HG03066 (cell line): ENCODE data around the gene FAM163B.

Experiments used
- ATAC-seq: cut with Tn5 transposase; IDR thresholded peaks from one replicate; pipeline ENCODE4 v1.9.1; 2021; ENCODE audit warnings: low read depth; ENCODE audit not compliant: unreplicated experiment

Gene FAM163B

DNA sequence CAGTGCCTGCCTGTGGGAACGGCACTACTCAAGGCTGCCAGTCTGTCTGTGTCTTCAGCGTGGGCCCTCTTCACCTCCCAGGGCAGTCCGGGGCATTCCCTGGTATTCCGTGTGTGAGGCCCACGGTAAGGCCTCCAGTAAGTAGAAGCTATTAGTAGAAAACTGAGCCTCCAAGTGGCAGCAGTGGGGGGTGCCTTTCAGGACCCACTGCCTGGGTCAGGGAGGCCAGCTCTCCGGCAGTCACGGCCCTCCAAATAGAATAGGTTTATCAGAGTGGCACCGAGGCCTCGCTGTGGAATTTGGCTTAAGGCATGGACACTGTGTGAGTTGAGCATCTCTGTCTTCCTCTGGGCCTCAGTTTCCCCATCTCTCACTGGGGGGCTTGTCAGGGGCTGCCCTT is 51.6 kb downstream of the FAM163B start:
- ATAC-seq = no peak

DNA sequence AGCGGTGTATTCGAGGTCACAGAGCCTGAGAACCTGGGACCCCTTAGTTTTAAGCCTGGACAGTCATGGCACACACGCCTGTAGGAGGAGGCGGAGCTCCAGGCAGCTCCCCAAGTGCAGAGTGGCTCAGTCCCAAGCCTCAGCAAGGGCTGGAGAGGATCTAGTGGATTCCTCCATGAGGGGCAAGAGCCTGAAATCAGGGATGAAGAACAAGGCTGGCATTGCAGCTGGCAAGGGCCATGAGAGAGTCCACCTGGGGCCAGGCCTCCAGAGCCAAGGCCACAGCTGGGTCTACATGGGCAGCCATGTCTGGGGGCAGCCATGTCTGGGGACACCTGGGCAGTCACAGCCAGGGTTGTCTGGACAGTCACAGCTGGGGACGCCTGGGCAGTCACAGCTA is 52.8 kb downstream of the FAM163B start:
- ATAC-seq = no peak

DNA sequence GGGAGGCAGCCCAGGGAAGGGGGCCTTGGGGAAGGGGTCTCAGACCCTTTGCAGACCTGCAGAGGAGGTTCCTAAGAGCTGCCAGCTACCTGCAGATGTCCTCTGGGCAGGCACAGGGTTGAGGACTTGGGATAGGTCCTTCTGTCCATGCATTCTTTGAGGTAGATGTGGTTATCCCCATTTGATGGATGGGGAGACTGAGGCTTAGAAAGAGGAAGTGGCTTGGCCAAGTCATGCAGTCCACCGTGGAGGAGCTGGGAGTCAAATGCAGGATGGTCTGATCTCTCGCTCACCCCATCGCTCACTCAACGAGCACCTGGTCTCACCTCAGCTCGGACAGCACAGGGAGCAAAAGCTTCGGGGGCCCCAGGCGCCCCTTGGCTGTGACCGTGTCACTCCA is 54.5 kb downstream of the FAM163B start:
- no peak for ATAC-seq

DNA sequence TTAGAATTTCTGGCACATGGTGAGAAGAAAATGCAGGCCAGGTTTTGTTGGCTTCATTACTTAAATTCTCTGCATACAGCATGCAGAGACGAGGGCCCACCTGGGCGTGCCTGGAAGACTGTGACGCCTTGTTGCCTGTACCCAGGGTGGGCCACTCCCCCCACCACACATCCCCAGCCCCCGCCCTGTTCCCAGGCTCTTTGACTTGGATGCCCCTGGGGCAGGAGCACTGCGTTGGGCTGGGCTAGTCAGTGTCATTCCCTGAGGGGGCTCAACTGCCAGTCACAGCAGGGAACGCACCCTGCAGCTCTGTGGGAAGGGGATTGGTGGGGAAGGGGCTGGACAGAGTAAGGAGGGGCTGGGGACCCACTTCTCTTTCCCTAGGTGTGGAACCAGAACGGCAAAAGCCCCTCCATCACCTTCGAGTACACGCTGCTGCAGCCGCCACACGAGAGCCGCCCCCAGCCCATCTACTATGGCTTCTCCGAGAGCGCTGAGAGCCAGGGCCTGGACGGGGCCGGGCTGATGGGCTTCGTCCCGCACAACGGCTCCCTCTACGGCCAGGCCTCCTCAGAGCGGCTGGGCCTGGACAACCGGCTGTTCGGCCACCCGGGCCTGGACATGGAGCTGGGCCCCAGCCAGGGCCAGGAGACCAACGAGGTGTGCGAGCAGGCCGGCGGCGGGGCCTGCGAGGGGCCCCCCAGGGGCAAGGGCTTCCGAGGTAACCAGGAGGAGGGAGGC is 55.0 kb downstream of the FAM163B start:
- no peak for ATAC-seq

DNA sequence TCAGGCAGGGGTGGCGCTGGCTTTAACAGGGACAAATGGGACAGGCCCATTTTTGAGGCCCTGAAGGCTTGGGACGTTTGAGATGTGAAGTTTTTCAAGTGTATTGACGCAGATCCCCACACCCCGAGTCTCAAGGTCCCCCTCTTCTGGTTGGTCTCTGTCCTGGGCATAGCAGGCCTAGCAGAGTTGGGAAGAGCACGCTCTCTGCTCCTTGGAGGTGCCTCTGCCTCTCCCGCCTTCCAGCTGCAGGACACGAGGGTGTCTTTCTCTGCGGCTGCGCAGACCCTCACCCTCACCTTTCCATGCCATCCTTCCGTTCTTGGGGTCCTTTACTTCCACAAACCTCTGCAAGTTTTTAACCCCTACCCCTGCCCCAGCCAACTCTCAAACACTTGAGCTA is 56.1 kb downstream of the FAM163B start:
- ATAC-seq = no peak

DNA sequence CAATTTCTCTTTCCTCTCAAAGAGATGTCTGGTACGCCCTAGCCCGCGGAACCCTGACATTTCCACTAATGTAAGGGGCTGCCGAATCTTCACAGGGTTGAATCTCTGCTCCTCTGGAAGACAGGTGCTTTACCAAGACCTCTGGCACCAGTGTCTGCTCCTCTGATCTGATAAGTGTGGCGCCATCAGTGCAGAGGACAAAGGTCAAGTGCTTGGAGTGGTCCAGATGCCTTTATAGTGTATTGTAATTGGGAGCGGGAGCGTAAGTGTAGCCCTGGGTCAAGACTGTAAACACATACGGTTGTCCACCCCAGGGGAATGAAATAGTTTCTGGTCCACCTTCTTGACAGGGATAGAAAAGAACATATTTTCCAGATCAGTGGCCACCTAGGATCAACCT is 57.0 kb downstream of the FAM163B start:
- ATAC-seq = no peak

DNA sequence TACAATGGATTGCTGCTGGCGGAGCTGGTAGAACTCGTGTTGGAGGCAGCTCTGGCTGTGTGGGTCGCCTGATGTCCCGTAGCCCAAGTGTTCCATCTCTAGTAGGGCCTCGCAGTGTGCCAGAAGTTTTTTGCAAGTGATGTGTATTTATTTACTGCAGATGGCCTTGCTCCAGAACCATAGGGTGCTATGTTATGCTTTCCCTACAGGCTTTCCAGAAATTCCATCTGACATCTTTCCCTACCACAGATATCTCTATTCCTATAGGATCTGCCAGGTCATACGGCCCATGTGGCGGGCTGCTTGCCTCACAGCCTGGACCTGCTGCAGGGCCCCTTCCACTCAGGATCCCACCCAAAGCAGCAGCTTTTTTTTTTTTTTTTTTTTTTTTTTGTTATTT is 57.7 kb downstream of the FAM163B start:
- ATAC-seq = no peak

DNA sequence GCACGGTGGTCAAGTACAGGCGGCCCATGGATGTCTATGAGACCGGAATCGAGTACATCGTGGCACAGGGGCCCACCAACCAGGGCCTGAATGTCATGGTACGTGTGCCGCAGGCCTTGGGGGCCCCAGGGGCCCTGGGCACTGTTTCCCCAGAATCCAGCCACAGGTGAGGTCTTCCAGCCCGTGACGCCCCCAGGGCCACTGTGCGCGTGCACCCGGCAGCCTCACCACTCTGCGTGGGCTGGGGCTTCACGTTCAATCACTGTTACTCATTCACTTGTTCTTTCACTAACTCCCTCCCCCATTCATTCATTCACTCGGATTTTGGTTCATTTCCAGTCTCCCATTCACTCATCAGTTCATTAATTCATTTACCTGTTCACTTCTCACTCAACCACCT is 62.1 kb downstream of the FAM163B start:
- ATAC-seq = no peak

DNA sequence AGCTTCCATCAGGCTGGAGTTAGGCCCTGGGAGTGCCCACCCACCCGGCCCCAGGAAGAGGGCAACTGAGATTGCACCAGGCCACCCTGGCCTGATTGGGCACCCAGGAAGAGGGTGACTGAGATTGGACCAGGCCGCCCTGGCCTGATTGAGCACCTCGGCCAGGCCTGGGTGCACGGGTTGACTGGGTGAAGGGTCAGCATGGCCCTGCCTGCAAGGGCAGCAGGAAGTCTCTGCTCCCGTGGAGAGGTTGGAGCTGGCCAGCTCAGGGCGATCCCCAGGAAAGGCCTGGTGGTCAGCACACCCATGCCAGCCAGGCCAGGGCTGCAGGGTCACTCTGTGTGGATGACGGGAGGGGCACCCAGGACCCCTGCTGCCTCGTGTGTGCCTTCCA is 62.9 kb downstream of the FAM163B start:
- no peak for ATAC-seq

DNA sequence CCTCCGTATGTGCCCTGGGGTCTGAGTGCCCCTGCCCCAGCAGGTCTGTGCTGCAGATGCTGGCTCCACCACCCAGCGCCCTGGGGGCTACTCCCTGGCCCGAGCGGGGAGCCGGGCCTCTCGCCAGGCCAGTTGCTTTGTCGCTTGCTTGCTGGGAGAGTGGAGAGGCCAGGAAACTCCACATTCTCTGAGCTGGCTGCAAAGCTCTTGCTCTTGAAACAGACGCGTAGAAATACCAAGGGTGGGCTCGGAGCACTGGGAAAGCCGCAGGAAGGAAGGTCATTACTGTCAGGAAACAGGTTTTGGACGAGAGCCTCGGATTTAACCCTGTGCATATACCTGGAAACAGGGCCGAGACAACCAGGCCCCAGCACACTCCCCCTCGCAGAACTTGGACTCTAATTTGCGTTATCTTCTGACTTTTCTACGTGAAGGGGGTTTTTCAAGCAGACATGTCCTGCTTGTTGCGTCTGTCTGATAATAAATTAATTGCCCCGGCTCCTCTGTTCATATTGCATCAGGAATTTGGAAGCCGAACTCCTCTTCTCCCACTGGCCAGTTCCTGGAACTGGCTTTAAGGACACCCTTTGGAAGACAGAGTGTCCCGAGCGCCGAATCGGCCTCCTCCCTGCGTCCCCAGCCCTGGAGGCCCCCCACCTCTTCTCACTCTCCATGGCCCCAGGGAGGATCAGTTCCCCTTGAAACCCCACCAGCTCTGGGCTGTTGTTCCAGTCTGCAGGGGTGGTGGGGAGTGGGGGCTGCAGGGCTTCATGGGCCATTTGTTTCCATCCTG is 63.5 kb downstream of the FAM163B start:
- ATAC-seq = no peak

DNA sequence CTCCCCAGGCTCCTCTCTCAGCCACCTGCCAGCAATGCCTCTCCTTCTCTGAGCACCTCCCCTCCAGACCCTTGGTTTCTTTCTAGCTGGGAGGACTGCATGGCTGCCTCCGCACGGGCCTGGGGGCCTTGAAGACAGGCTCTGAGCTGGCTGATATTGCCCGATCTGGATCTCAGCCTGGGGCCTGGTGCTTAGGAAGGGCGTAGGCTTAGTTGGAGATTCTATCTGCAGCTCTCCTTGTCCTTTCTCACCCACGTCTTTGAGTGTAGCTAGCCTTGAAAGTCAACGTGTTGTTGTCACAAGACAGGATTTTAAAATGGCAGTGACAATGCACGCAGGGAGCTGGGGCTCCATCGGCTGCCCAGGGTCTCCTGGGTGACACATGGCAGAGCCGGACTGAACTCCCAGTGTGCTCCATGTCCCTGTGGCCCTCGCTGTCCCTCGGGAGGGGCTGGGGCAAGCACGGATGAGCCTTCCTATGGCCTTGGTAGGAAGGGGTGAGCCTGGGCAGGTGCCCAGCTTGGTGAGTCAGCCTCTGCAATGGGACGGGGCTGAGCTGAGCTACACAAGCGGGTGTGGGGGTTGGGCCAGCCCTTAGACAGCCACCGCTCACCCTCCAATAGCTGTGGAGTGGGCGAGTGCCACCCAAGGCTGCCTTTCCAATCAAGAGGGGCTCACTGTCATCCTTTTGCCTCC is 65.3 kb downstream of the FAM163B start:
- ATAC-seq = no peak

DNA sequence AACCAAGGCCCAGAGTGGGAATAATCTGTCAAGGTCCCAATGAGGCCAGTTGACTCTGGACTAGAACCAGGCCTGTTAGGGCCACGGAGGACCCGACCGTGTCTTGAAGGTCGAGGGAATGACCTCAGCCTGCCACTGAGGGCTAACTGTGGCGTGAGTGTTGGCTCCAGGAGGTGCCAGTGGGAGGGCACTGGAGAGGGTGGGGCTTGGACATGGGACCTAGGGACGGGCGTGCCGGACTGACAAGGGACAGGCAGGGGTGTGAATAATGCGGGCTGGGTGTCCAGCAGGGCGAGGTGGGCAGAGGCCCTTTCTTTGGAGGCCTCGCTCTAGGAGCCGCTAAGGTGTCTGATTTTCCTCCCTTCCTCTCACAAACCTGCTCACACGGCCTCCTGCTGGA is 67.2 kb downstream of the FAM163B start:
- no peak for ATAC-seq

DNA sequence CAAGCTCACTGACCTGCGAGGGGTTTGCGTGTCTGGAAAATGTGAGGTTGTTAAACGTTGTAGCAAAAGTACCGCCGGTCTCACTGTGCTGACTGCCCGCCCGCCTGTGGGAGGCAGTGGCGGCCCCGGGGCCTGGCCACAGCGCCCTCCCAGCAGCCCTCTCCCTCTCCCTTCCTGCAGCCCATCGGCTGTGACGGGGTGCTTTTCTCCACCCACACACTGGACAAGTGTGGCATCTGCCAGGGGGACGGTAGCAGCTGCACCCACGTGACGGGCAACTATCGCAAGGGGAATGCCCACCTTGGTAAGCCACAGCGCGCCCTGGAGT is 68.5 kb downstream of the FAM163B start:
- ATAC-seq = no peak

DNA sequence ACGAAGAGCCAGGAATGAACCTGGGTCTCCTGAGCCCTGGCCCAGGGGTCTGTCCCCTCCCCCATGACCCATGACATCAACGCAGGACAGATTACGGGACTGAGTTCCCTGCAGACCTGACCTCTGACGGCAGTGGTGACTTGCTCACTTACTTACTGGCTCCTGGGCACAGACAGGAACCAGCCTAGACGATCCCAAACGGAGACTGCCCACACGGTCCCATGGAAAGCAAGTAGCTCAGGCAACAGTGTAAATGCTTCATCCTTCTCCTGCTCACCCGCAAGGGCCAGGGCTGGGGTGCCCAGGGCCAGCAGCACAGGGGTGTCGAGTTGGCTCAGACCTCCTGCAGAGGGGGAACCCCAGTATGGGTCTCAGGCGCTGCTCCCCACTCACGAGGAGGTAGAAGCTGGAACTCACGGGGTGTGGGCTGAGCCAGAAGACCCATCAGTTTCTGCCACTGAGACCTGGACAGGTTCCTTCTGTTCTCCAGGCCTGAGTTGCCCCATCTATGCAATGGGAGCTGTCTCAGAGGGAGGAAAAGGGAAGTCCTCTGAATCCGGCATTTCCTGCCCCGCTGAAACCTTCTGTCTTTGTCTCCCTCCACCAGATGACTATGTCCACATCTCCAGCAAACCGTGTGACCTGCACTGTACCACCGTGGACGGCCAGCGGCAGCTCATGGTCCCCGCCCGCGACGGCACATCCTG is 69.0 kb downstream of the FAM163B start:
- ATAC-seq = no peak

DNA sequence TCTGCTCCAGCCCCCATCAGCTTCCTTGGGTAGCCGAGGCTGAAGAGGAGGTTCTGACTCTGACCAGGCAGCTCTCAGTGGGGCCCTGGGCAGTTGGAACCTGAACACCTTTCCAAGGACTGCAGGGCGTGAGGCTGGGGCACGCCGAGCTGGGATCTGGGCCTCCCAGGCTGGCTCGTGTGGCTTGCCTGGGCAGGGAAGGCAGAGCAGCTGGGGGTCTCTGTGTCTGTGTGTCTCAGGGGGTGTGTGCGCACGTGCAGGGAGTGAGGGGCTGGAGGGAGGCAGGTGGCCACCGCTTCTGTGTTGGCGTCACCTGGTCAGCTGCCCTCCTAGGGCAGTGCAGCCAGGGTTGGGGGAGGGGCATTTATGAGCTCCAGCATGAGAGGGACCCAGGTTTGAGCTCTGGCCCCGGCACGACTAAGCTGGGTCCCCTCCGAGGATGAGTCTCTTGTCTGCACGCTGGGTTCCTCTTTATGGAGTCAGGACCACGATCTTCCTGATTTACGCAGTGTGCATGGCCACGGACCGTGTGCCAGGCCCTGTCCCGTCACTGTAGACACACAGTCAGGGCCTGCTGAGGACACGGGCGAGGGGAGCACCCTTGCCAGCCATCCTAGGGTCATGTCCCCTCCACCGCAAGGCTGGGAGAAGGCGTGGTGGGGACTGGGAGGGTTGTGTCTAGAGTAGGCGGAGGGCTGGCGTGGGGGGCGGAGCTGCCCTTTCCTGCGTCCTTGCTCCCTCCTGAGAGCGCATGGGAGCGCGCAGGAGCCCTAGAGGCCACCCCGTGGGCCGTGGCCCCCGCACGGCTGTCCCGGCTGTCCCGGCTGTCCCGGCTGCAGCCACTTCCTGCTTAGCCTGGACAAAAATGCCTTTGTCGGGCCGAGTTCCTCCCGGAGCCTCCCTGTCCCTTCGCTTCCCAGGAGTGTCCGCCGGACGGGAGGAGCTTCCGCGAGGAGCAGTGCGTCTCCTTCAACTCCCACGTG is 70.0 kb downstream of the FAM163B start:
- no peak for ATAC-seq

DNA sequence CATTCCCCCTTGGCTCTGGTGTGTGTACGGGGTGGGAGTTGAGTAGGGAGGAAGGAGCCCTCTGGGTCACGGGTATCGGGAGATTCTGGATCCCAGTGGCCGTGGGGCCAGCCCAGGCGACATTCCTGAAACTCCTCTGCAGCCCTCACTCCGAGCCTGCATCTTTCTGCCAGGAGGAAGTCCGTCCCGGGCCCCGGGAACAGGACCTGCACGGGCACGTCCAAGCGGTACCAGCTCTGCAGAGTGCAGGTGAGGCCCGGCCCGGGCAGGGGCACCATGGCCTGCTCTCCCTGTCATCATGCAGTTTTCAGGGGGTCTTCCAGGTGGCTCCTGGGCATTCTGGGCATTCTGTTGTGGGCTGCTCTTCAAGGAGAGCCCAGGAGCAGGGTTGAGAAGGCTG is 71.0 kb downstream of the FAM163B start:
- no peak for ATAC-seq

DNA sequence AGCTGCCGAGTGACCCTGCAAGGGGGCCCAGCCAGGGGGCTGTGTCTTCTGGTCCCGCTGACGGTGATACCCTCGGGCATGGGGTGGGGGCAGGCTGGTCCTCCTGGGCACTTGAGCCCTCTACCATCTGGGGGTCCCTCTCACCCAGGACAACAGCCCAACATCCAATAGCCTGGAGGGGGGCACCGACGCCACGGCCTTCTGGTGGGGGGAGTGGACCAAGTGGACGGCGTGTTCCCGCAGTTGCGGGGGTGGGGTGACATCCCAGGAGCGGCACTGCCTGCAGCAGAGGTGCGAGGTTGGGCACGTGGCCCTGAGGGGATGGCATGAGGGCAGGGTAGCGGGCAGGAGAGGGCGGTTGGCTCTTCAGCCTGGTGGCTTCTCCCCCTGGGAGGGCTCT is 71.9 kb downstream of the FAM163B start:
- ATAC-seq = no peak

DNA sequence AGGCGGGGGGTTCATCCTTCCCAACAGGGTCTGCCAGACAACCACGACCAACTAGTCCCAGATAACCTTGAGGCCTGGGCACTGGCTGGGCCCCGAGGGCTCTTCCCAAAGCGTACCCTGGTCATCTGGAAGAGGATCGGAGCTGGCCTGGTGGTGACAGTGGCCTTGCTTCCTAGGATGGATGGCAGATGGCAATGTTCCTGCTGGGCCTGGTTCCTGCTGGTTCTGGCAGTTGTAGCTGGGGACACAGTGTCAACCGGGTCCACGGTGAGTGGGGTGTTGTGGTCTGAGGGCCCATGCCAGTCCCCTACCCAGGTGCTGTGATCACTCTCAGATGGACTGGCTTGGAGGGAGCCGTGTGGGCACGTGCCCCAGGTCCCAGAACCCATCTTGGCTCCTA is 72.7 kb downstream of the FAM163B start:
- ATAC-seq = no peak

DNA sequence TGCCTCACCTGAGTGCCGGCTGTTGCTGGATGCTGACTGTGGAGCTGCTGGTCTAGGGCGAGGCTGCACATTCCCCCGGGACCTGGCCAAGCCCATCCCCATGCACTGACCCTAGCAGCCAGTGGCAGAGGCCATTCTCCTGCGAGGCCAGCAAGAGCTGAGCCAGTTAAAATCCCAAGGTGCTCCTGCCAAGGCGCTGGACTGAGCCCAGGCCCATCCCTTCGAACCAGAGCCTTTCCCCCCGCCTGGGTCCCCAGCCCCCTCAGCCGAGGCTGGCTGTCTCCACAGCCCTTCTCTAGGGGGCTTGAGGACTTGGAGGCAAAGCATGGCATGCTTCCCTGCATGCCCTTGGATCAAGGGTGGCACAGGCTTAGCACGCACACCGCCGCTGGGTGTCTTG is 73.1 kb downstream of the FAM163B start:
- ATAC-seq = no peak

DNA sequence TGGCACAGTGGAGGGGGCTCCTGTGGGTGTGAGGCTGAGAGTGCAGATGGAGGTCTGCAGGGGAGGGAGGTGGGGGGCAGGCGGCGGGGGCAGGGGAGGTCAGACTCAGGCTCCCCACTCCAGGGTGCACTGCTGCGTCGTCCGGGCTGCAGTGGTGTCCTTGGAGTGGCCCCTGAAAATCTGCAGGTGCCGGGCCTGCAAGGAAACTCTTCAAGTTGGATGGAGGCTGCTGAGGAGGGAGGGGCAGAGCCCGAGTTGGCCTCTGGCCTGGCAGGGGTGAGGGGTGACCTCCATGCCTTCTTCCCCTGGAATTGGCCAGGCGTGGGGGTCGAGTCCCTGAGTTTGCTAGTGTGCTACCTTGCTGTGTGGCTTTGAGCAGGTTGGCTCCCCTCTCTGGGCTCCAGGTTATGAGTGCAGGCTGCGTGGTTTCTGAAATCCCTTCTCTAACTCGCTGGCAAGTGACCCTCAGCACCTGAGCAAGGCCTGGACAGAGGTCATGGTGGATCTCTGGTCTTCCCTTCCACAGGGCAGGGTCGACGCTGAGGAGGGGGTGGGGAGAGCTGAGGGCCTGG is 73.8 kb downstream of the FAM163B start:
- no peak for ATAC-seq
